Activated naive CD4-positive, alpha-beta T cell treated with anti-CD3 and anti-CD28 coated beads, Interleukin-2, amount 10 ng/mL, durations not matched to agents 7 days and 5 days (primary cell): ENCODE data around the gene DENND1C.
"Not testable (repeated sequence)": the region's sequence is repeated elsewhere in the genome, so short reads cannot be mapped to it uniquely, and the experiment has no call there.

Source experiments
- CTCF ChIA-PET: fragments of 350-600 bp; sonication (Branson Sonifier 250); formaldehyde crosslinking; loops from one replicate; lab custom pipeline; 2021; ENCODE audit warnings: antibody characterized with exemption; lab: Charles Lee
- DNase-seq: peaks from one replicate; pipeline ENCODE4 v3.0.0-alpha.2; 2020
- H3K27ac Mint-ChIP-seq: one replicate; pipeline ENCODE4 v1.8.0; 2021; ENCODE audit warnings: mild to moderate bottlenecking, moderate library complexity, mixed read lengths
- H3K27me3 Mint-ChIP-seq: one replicate; pipeline ENCODE4 v1.8.0; 2021; ENCODE audit warnings: mild to moderate bottlenecking, mixed read lengths
- H3K36me3 Mint-ChIP-seq: one replicate; pipeline ENCODE4 v1.8.0; 2021; ENCODE audit warnings: mixed read lengths
- H3K4me1 Mint-ChIP-seq: one replicate; pipeline ENCODE4 v1.8.0; 2021; ENCODE audit warnings: mixed read lengths
- H3K4me3 Mint-ChIP-seq: one replicate; pipeline ENCODE4 v1.8.0; 2021; ENCODE audit warnings: mild to moderate bottlenecking, moderate library complexity, mixed read lengths
- H3K9me3 Mint-ChIP-seq: one replicate; pipeline ENCODE4 v1.8.0; 2021; ENCODE audit warnings: mixed read lengths

The DENND1C gene

DNA sequence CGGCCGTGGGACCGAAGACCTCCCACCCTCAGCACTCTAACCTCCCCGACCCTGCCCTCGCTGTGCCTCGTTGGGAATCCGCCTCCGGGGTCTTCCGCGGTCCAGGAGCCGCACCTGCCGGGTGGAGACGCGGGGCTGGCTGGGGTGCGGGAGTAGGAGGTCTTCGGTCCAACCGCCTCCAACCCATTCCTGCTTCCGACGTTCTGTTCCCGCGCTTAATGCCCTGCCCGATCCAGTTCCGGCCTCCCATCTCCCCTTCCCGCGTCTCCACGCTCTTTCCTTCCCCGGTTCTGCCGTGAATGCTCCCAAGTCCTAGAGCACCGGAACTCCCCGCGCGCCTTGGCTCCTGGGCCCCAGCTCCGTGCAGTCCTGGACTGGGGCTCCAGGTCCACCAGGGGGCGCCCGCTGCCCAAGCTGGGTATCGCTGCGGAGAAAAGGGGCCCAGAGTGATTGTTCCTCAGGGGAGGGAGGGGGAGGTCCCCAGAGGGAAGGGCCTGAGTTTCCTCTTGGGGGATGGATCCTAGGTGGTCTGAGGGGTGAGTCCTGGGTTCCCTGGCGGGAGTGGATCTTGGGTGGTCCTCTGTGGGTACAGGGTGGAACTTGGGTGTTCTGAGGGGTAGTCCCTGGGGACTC is 35.2 kb upstream of the DENND1C start:
- no peaks in the 10 kb centered on the region for H3K9me3 Mint-ChIP-seq
- CTCF ChIA-PET, result interaction anchor here (0.6 to 3.0 kb wide), 21 partner anchors 12 to 351 kb away, joined by 3 to 33 read pairs (median 4); partner anchors contain the start of genes DENND1C and GPR108
- no peaks in the 10 kb centered on the region for H3K36me3 Mint-ChIP-seq
- H3K4me3 Mint-ChIP-seq, result peak overlapping the region; percentile 89
- peaks cover 23% of the 10 kb centered on the region for H3K27me3 Mint-ChIP-seq
- peaks cover 34% of the 10 kb centered on the region for H3K4me1 Mint-ChIP-seq
- peak; percentile 94 for DNase-seq
- H3K27ac Mint-ChIP-seq, result peak overlapping the region; percentile 89

DNA sequence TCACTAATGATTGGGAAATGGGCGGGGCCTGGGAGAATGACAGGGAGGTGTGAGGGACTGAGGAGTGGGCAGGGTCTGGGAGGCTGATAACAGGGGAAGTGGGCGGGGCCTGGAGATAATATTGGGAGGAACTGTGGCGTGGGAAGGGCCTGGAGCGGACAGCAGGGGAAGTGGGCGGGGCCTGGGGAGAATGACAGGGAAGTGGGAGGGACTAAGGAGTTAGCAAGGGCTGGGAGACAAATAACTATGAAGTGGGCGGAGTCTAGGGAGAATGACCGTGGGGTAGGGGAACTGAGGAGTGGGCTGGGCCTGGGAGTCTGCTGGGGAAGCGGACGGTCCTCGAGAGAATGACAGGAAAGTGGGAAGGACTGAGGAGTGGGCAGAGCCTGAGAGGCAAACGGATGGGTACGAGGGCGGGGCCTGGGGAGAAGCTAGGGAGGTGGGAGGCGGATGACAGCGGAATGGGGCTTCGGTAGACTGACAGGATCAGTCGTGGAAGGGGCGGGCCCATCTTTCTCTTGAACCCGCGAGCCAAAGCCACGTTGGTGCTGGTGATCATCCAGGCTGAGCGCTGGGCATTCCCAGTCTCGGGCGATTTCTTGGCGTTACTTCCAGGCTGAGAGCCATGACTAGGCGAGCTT is 34.6 kb upstream of the DENND1C start:
- DNase-seq, result peak; percentile 88
- peaks cover 37% of the 10 kb centered on the region for H3K4me1 Mint-ChIP-seq
- H3K4me3 Mint-ChIP-seq, result peak overlapping the region; percentile 89
- no peaks in the 10 kb centered on the region for H3K9me3 Mint-ChIP-seq
- no peaks in the 10 kb centered on the region for H3K36me3 Mint-ChIP-seq
- H3K27ac Mint-ChIP-seq, result peak overlapping the region; percentile 88
- CTCF ChIA-PET, result interaction anchor here (0.6 to 3.0 kb wide), 19 partner anchors 11 to 352 kb away, joined by 3 to 33 read pairs (median 4); partner anchors contain the start of genes DENND1C and GPR108
- peaks cover 23% of the 10 kb centered on the region for H3K27me3 Mint-ChIP-seq

DNA sequence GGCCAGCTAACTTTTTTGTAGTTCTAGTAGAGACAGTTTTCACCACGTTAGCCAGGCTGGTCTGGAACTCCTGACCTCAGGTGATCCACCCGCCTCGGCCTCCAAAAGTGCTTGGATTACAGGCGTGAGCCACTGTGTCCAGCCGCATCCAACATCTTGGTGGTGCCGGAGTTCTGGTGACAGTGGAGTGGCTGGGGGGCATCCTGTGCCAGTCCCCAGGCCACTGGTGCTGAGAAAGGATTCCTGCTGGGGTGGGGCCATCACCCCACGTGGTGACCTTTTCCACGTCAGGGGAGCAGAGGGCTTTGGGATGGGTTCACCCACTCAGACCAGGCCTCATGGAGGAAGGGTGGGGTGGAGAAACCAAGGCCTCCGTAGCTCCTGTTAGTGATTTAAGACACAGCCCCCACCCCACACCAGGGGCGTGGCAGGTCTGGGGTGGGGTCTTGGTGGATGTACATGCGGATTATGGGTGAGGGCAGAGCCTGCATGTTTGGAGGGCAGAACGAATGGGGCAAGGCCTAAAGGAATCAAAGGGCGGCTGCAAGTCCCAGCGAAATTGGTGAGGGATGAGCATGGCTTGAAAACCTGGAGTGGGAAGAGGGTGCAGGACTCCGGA is 33.4 kb upstream of the DENND1C start:
- Mint-ChIP-seq H3K9me3 (no peaks in the 10 kb centered on the region), H3K4me3 (peak overlapping the region; percentile 49), H3K4me1 (peaks cover 37% of the 10 kb centered on the region), H3K36me3 (no peaks in the 10 kb centered on the region), H3K27ac (peak overlapping the region; percentile 83), H3K27me3 (peaks cover 22% of the 10 kb centered on the region)
- CTCF ChIA-PET, result no interaction called here
- DNase-seq, result no peak

DNA sequence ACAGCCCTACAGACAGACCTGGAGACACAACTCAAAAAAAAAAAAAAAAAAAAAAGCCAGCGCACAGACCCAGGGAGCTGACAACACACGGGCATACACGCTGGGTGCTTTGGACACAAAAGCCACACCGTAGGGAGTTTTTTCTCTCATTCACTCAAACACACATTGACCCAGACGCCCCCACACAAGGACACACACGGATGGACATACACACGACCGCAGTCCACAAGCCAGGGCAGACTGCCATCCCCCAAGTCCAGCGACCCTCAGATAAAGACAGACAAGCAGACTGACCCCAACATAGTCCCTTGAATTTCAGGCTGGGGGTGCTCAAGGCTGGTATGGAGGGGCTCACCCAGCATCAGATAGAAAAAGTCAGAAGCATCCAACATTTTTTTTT is 32.5 kb upstream of the DENND1C start:
- H3K27ac Mint-ChIP-seq, result no peak overlapping the region
- DNase-seq, result no peak
- peaks cover 33% of the 10 kb centered on the region for H3K4me1 Mint-ChIP-seq
- no peaks in the 10 kb centered on the region for H3K36me3 Mint-ChIP-seq
- no peak overlapping the region for H3K4me3 Mint-ChIP-seq
- H3K27me3 Mint-ChIP-seq, result peaks cover 18% of the 10 kb centered on the region
- CTCF ChIA-PET, result no interaction called here
- no peaks in the 10 kb centered on the region for H3K9me3 Mint-ChIP-seq

DNA sequence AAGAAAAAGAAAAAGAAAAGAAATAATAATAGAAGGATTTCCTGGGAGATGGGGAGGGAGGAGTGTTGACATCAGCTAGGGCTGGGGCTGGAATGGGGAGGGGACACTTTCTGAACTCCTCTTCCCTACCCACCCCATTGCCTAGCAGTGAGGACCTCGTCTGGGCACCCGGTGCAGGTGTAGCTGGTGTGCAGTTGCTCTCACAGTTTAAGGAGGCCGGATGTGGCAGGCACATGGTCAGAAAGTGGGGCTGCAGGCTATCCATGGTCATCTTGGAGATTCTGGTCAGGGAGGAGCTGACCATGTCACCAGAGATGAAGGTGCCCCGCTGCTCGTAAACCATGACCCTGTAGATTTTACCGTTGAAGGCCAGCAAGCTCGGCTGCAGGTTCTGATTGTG is 29.0 kb upstream of the DENND1C start:
- H3K27me3 Mint-ChIP-seq, result peaks cover 17% of the 10 kb centered on the region
- no peaks in the 10 kb centered on the region for H3K9me3 Mint-ChIP-seq
- CTCF ChIA-PET, result interaction anchor here (0.6 kb wide), 1 partner anchor 104 kb away, joined by 3 read pairs; no protein-coding TSS in a partner anchor
- H3K4me1 Mint-ChIP-seq, result peaks cover 9% of the 10 kb centered on the region
- H3K36me3 Mint-ChIP-seq, result no peaks in the 10 kb centered on the region
- no peak for DNase-seq
- no peak overlapping the region for H3K27ac Mint-ChIP-seq
- H3K4me3 Mint-ChIP-seq, result no peak overlapping the region

DNA sequence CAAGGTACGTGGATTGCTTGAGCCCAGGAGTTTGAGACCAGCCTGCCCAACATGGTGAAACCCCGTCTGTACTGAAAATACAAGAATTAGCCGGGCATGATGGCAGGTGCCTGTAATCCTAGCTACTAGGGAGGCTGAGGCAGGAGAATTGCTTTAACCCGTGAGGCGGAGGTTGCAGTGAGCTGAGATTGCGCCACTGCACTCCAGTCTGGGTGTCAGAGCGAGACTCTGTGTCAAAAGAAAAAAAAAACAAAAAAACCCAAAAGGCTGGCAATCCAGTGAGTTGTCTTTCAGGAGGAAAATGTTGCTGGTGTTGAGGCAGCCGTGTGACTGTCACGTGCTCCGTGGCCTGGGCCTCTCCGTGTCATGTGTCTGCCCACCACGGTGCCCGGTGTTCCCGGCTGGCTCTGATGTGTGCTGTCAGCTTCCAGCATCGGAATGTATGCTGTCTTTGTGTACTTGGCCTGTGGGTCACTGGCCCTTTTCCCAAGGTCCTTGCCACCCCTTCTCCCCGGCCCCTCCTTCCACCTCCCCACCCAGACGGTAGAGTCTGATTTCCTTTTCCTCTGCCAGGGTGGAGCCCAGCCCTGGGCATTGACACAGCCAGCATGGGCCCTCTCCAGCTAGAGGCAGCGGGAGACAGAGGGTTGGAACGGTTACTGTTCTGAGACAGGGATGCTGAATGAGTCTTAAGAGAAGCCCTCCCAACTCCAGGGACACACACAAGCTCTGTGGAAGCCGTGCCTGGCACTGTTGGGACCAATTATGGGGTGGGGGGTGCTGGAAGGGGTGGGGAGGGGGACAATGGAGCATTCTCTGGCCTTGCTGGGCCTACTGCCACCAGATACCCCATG is 27.8 kb upstream of the DENND1C start:
- Mint-ChIP-seq H3K9me3 (no peaks in the 10 kb centered on the region), H3K27me3 (peaks cover 13% of the 10 kb centered on the region), H3K4me3 (no peak overlapping the region), H3K36me3 (no peaks in the 10 kb centered on the region), H3K27ac (no peak overlapping the region), H3K4me1 (peaks cover 10% of the 10 kb centered on the region)
- CTCF ChIA-PET, result no interaction called here
- no peak for DNase-seq

DNA sequence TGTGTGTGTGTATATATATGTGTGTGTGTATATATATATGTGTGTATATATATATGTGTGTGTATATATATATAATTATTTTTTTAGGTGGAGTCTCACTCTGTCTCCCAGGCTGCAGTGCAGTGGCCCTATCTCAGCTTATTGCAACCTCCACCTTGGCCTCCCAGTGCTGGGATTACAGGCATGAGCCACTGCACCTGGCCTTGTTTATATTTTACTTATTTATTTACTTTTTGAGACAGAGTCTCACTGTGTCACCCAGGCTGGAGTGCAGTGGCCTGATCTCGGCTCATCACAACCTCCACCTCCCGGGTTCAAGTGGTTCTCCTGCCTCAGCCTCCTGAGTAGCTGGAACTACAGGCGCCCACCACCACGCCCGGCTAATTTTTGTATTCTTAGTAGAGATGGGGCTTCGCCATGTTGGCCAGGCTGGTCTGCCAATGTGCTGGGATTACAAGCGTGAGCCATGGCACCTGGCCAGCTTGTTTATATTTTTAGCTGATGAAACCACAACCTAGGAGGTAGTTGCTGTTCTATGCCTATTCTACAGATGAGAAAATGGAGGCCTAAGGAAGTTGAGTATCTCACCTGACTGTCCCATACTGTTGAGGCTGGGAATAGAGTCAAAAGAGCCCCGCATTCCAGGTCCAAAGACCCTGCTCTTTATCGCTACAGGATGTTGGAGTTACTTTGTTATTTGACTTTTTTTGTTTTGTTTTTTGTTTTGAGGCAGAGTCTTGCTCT is 26.6 kb upstream of the DENND1C start:
- H3K4me3 Mint-ChIP-seq, H3K36me3 Mint-ChIP-seq, H3K27ac Mint-ChIP-seq, DNase-seq, H3K9me3 Mint-ChIP-seq: not testable (repeated sequence)
- peaks cover 16% of the 10 kb centered on the region for H3K27me3 Mint-ChIP-seq
- CTCF ChIA-PET, result interaction anchor here (1.2 kb wide), 1 partner anchor 10 kb away, joined by 4 read pairs; no protein-coding TSS in a partner anchor
- H3K4me1 Mint-ChIP-seq, result peaks cover 15% of the 10 kb centered on the region

DNA sequence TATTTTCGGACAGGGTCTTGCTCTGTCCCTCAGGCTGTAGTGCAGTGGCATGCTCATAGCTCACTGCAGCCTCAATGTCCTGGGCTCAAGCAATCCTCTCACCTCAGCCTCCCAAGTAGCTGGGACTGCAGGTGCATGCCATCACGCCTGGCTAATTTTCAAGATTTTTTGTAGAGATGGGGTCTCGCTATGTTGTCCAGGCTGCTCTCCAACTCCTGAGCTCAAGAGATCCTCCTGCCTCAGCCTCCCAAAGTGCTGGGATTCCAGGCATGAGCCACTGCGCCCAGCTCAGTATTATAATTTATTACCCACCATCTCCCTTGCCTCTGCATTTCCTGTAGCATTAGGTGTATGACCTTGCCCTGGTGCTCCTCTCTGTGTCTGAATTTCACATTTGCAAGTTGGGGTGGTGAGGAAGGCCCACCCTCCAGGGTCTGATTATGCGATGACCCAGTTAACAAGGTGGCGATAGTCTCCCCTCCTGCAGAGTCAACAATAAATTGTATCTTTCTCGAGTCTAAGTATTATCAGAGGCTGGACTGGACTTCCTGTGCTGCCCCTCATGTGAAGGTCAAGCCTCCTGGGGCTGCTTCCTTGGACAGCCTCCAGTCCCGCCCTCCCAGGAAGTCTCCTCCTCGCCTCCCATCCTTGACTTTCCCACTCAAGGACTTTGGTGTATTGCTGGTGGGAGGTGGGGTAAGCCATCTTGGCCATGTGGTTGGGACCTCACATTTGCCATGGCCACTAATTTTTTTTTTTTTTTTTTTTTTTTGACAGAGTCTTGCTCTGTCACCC is 22.0 kb upstream of the DENND1C start:
- Mint-ChIP-seq H3K27me3 (peaks cover 54% of the 10 kb centered on the region), H3K4me3 (peak overlapping the region; percentile 29), H3K9me3 (no peaks in the 10 kb centered on the region), H3K4me1 (peaks cover 25% of the 10 kb centered on the region), H3K36me3 (no peaks in the 10 kb centered on the region), H3K27ac (no peak overlapping the region)
- DNase-seq, result no peak
- CTCF ChIA-PET, result interaction anchor here (0.6 to 1.9 kb wide), 4 partner anchors 11 to 360 kb away, joined by 3 to 5 read pairs (median 4); partner anchors contain the start of gene DENND1C

DNA sequence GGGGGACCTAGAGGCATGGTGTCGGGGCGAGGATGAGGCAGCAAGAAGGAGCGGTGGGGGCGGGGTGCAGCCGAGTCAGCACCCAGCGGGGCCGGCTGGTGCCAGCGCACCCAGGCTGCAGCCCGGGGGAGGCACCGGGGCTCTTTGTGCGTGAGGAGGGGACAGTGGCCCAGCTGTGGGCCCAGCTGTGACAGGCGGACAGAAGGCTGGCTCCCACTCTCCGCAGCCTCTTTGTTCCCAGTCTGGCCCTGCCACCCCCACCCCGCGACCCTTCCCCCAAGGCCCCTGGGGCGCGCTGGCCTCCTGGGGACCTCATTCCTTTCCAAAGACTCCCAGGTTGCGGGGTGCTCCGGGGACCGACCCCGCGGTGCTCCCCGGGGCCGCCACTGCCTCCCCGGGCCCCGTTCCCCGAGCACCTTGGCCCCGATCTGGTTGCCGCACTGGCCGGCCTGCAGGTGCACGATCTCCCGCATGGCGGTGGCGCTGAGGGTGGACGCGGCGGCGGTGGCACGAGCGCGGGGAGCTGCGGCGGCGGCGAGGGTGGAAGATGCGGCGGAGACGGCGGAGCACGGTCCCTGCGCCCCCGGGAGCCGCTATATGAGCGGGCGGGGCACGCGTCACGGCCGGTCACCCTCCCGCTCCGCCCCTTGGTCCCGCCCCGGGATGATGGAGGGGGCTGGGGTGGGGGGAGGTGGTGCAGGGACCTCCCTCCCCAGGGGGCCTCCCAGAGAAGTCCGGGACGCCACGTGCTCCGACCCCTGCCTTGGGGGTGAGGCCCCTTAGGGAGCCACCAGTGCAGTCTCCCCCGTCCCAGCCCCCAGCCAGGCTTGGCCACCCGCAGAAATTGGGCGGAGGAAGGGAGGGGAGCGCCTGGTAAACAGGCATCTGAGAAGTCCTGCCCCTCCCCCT is 20.4 kb upstream of the DENND1C start, which contains the start of gene TUBB4A:
TUBB4A (minus strand) TSS at position 570 of the 909 bp plus-strand sequence; CDS start at position 473, 97 bp downstream.
- Mint-ChIP-seq H3K27ac (no peak within 1 kb of the TSS), H3K4me3 (peak within 1 kb of the TSS; percentile 62), H3K36me3 (no peaks in the 10 kb centered on the region), H3K27me3 (peaks cover 55% of the 10 kb centered on the region), H3K9me3 (no peaks in the 10 kb centered on the region), H3K4me1 (peaks cover 28% of the 10 kb centered on the region)
- CTCF ChIA-PET, result interaction anchor here (0.6 kb wide), 2 partner anchors 30 to 441 kb away, joined by 3 to 4 read pairs; no protein-coding TSS in a partner anchor
- DNase-seq, result peak; percentile 63

DNA sequence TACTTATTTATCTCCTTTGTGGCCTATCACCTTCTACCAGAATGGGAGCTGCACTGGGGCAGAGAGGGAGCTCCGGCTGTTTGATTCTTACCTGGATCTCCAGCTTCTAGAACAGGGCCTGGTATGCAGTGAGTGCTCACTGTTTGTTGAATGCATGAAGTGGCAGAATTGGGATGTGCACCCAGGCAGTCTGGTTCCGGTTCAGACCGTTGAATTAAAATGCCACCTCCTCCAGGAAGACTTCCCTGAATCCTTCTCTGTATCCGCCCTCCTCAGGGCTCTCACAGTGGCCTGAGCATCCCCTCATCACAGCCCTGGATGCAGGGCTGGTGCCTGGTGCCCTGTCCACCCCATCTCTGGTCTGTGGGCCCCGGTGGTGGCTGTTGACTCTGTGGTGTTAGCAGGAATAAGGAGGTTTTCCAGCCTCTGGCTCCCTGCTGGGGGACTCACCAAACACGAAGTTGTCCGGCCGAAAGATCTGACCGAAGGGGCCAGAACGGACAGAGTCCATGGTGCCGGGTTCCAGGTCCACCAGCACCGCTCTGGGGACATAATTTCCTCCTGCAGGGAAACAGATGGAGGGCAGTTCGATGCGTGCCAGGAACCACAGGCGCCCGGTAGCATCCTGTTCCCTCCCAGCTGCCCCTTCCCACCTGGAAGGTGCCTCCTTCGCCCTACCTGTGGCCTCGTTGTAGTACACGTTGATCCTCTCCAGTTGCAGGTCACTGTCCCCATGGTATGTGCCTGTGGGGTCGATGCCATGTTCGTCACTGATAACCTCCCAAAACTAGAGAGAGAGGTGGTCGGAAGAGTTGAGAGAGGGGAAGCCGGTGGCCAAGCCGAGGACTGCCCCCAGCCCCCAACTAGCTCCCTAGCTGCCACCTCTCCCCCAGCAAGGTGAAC is 19.5 kb upstream of the DENND1C start:
- H3K4me3 Mint-ChIP-seq, result peak overlapping the region; percentile 61
- peaks cover 28% of the 10 kb centered on the region for H3K4me1 Mint-ChIP-seq
- CTCF ChIA-PET, result interaction anchor here (0.6 kb wide), 1 partner anchor 442 kb away, joined by 3 read pairs; no protein-coding TSS in a partner anchor
- no peaks in the 10 kb centered on the region for H3K9me3 Mint-ChIP-seq
- DNase-seq, result no peak
- no peaks in the 10 kb centered on the region for H3K36me3 Mint-ChIP-seq
- no peak overlapping the region for H3K27ac Mint-ChIP-seq
- H3K27me3 Mint-ChIP-seq, result peaks cover 55% of the 10 kb centered on the region
